Measurements from ENCODE around the gene ADGRD2. TPM values are rescaled to one million over a fixed set of nuclear protein-coding genes. Genes with fewer than 3 reads are reported as not detected.

Gene ADGRD2
- total and polyA plus RNA-seq, 2 of the 13 experiments (the other 11 are each of a cell fraction or from before 2014, with no cell fraction given), result not detected

DNA sequence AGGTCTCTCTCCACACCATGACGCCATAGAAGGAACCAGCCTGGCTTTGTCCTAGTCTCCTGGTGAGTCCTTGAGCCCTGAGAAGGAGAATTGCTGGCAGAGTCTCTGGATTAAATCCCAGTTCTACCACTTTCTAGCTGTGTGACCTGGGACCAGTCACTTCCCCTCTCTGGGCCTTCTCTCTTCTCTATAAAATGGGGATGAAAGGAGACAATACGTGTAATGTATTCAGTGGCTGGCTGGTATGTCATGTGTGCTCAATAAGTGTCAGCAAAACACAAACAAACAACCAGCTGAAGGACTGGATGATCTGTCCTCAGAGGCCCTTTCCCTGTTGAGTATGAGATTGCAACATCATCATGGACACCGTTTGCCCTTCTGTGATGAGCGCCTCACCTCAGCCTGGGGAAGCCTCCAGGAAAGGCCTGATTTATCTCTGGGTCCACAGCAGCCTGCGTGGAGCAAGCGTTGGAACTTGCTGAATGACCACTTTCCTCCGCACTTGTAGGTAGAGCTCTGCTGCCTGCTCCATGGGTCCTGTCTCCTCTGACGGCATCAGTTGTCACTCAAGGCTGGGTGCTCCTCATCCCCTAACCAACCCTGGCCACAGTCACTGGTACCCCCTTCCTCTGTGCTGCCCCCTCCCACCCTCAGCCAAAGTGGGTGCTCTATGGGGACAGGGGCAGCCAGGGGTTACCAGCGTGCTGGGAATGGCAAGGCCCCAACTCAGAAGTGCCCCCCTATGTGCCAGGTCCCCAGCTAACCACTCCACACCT lies 60.6 kb downstream of the ADGRD2 start (continued):
- TF ChIP-seq STAT6 (CRISPR knock-in tag; IDR thresholded peaks at IDR 0.05; ENCODE audit: borderline replicate concordance) (no peak), RFX3 (CRISPR knock-in tag; IDR thresholded peaks at IDR 0.05) (no peak), HOXA9 (CRISPR knock-in tag; IDR thresholded peaks at IDR 0.05; ENCODE audit: borderline replicate concordance) (no peak), SNAPC2 (CRISPR knock-in tag; IDR thresholded peaks at IDR 0.05) (no peak), SNAPC4 (CRISPR knock-in tag; IDR thresholded peaks at IDR 0.05) (no peak), DR1 (CRISPR knock-in tag; IDR thresholded peaks at IDR 0.05) (no peak), FOXO1 (CRISPR knock-in tag; IDR thresholded peaks at IDR 0.05) (peak; percentile 48; the same call in 1 of the 2 replicates), TSC22D2 (CRISPR knock-in tag; IDR thresholded peaks at IDR 0.05; ENCODE audit: borderline replicate concordance) (no peak), ZNF747 (CRISPR knock-in tag; IDR thresholded peaks at IDR 0.05; ENCODE audit: borderline replicate concordance) (no peak), NR2F2 (IDR thresholded peaks at IDR 0.05; ENCODE audit: borderline replicate concordance, low read depth) (no peak), BORCS8-MEF2B (CRISPR knock-in tag; IDR thresholded peaks at IDR 0.05) (0 out of 2 replicates have a peak, but pooled peaks have one; percentile 41), SMC3 (IDR thresholded peaks at IDR 0.05; ENCODE audit: low read length) (peak; percentile 27; the same call in 1 of the 2 replicates), NFE2L2 (IDR thresholded peaks at IDR 0.05; ENCODE audit: low read length) (no peak), BRD4 (CRISPR knock-in tag; IDR thresholded peaks at IDR 0.05) (no peak; the same call in 1 of the 2 replicates), RFXANK (CRISPR knock-in tag; IDR thresholded peaks at IDR 0.05) (no peak), MED8 (CRISPR knock-in tag; IDR thresholded peaks at IDR 0.05; ENCODE audit: insufficient replicate concordance) (no peak)
- TF ChIP-seq, protein P1, sequence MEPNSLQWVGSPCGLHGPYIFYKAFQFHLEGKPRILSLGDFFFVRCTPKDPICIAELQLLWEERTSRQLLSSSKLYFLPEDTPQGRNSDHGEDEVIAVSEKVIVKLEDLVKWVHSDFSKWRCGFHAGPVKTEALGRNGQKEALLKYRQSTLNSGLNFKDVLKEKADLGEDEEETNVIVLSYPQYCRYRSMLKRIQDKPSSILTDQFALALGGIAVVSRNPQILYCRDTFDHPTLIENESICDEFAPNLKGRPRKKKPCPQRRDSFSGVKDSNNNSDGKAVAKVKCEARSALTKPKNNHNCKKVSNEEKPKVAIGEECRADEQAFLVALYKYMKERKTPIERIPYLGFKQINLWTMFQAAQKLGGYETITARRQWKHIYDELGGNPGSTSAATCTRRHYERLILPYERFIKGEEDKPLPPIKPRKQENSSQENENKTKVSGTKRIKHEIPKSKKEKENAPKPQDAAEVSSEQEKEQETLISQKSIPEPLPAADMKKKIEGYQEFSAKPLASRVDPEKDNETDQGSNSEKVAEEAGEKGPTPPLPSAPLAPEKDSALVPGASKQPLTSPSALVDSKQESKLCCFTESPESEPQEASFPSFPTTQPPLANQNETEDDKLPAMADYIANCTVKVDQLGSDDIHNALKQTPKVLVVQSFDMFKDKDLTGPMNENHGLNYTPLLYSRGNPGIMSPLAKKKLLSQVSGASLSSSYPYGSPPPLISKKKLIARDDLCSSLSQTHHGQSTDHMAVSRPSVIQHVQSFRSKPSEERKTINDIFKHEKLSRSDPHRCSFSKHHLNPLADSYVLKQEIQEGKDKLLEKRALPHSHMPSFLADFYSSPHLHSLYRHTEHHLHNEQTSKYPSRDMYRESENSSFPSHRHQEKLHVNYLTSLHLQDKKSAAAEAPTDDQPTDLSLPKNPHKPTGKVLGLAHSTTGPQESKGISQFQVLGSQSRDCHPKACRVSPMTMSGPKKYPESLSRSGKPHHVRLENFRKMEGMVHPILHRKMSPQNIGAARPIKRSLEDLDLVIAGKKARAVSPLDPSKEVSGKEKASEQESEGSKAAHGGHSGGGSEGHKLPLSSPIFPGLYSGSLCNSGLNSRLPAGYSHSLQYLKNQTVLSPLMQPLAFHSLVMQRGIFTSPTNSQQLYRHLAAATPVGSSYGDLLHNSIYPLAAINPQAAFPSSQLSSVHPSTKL (CRISPR knock-in tag; IDR thresholded peaks at IDR 0.05), result peak; percentile 70

Data from HepG2 (cell line).